HG03280 (cell line): Measurements from ENCODE around the gene ZBTB20.

Source experiments
- ATAC-seq: cut with Tn5 transposase; IDR thresholded peaks from one replicate; pipeline ENCODE4 v1.9.1; 2021; ENCODE audit warnings: mild to moderate bottlenecking, moderate library complexity; ENCODE audit not compliant: unreplicated experiment

Gene ZBTB20

DNA sequence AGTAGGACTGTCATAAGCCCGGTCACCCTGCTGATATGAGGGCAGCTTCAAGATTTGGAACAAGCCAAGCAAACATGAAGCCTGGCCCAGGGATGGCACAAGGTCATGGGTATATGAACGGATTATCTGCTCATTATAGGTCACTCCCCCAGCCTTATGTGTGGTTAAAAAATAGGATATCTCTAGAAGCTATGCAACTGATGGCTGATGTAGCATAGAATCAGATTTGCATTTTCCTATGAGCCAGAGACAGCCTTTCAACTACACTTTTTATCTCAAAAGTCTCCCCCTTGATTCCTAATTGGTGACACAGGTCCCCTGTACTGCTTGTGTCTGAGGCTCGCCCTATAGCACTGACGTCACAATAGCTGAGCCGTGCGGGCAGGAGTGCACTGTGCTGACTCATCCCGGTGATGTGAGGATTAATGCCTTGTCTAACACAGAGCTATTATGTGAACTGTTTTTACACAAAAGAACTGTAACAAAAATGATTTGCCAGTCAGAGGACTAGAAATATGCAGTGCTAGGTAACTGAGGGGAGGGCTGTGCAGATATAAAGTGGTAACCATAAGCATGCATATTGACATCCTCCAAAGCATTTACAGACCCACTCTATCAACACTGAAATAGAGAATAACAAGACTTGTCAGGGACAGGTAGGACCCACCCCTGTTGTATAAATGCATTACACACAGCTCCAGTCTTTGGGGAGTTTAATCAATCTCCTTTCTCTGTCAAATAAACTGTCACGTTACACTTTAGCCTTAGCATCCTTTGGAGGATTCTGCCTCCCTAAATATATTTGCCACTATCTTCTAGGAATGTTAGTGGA lies 648.3 kb downstream of the ZBTB20 start:
- no peak for ATAC-seq

DNA sequence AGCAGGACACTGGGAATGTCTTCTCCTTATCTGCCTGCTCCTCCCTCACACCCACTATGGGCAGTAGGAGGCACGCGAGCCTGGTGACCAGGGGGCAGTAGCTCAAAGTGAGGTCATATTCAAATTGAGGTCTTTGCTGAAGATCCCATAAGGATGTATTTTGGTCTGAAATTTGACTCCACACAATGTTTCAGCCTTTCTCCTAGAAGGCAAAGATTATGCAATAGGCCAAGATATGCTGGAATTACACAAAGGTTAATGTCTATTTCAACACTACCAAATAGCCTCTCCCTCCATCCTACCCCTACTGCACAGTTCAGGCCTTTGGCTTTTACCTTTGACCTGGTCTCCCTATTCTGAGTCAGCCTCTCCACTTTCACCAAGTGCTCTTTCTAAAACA lies 650.2 kb downstream of the ZBTB20 start:
- ATAC-seq = no peak

DNA sequence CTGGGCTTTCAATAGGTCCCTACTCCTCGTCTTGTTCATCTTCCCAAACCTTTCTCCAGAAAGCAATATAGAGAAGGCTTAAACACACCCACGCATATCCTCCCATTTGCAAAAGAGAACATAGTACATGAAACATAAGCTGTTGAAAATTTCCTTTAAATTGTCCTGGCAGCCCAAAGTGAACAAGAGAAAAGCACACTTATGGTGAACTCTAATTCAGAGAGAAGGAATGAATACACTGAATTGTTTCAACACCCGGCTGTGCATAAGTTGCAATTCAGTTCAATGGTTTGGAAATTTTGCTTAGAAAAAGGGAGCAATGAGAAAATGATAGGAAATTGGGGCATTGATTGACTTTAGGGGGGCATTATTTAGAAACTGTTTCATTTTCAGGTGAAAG lies 650.6 kb downstream of the ZBTB20 start:
- no peak for ATAC-seq

GRCh38 chr3:114496021-114496434 lies 651.1 kb downstream of the ZBTB20 start:
- ATAC-seq = no peak

DNA sequence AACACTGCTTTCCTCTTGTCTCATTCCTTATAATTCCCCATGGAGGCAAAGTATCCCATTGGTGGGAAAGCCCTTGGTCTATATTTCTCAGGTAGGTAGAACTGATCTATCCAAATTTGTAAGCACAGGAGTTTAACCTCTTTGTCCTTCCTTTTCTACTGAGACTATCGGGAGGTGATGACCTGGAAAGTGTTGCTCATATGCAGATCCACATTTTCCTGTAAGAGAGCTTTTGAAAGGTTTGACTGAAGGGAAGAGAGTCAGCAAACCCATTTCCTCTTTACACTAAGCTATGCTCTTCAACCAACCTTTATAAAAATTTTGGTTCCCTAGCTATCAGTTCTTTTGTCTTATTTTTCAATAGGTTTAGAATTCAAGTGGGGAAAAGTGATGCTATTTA lies 652.6 kb downstream of the ZBTB20 start:
- ATAC-seq = no peak

DNA sequence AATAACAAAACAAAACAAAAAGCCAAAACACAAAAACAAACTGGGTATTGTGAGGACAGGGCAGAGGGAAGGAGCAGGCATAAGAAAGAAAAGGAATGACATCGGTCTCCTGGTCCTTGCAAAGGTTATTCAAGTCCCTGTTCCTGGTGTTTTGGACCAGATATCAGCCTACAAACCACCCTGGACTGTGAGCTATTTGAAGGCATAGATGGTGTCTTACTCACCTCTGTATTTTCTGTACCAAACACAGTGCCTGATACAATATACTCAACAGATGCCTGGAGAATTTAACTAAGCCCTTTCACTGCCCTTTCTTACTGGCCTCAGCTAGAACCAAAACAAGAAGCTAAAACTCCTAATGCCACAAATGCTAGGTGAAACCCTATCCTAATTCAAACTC lies 656.3 kb downstream of the ZBTB20 start:
- ATAC-seq = no peak

- ATAC-seq = no peak
Measured at GRCh38 chr3:114487502-114487901, 659.6 kb downstream of the ZBTB20 start.

GRCh38 chr3:114484919-114485318 lies 662.2 kb downstream of the ZBTB20 start:
- no peak for ATAC-seq

DNA sequence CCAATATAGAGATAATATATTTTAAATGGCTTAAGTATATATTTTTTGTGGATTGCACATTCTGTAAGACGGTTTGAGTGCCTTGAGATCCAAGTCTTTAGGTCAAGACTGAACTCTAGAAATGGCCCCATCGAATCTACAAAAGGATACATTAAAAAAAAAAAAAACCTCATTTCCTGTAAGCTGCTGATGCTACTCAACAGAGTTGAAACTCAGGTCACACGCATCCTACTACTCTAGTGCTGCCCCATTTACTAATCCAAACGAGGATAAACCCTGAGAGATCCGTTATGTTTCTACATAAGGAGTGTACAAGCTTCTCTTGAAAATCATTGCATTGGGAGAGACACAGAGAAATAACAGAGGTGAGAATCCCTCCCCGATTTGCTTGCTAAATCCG lies 666.0 kb downstream of the ZBTB20 start:
- no peak for ATAC-seq

DNA sequence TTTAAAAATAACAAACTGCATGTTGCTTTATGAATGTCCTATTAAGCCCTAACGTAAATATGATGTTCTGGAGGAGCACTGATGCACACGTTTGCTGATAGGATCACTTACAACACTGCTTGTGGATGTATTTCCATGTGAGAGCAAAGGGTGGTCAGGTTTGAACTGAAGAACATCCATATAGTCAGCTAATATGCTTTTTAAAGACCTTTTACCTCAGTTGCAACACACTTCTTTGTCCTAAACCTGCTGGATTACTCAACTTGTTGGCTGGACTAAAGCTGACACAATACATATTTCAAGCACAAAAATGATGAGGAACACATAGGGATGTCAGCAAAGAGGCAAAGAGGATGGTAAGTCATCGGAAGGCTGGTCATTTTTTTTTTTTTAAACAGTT lies 666.6 kb downstream of the ZBTB20 start:
- ATAC-seq = no peak

GRCh38 chr3:114478801-114479200 lies 668.3 kb downstream of the ZBTB20 start:
- ATAC-seq = no peak

- ATAC-seq = no peak
Measured at GRCh38 chr3:114476511-114476910, 670.6 kb downstream of the ZBTB20 start.

DNA sequence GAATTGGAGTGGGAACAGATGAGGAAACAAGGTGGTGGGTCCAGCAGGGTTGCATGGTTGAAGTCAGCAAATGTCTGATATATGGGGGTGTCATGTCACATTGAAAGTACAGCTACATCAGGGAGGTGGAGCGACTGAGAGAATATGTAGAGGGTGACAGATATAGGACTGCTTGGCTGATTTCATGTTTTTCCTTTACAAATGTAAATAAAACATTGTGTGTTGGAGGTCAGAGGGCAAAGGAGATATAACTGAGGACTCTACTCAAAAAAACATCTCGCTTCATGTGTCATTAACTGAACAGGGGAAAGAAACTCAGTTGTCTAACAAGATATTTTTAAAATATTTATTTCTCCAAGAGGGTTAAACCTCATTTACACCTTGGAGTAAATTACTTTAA lies 675.6 kb downstream of the ZBTB20 start:
- ATAC-seq = no peak

- no peak for ATAC-seq
Measured at GRCh38 chr3:114469070-114469469, 678.0 kb downstream of the ZBTB20 start.

GRCh38 chr3:114466816-114467215 lies 680.3 kb downstream of the ZBTB20 start:
- ATAC-seq = no peak

- no peak for ATAC-seq
Measured at GRCh38 chr3:114466251-114466650, 680.8 kb downstream of the ZBTB20 start.

DNA sequence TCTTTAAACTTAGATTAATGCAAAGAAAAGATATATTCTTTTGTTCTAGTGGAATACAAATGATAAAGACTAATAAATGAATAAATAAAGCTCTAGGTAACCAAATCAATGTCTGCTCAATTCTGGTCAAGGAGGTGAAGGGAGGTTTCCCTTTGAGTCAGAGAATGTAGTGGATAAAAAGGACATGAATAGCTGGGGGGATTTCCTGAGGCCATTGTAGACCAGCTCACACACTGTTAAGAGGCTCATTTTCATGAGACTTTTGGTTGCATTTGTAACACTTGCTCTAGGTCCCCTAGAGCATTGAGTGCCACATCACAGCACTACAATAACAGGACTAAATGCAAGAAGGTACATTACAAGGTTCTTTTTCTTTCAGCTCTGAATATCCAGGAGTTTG lies 682.5 kb downstream of the ZBTB20 start:
- ATAC-seq = peak; percentile 83

- no peak for ATAC-seq
Measured at GRCh38 chr3:114462750-114463149, 684.3 kb downstream of the ZBTB20 start.

DNA sequence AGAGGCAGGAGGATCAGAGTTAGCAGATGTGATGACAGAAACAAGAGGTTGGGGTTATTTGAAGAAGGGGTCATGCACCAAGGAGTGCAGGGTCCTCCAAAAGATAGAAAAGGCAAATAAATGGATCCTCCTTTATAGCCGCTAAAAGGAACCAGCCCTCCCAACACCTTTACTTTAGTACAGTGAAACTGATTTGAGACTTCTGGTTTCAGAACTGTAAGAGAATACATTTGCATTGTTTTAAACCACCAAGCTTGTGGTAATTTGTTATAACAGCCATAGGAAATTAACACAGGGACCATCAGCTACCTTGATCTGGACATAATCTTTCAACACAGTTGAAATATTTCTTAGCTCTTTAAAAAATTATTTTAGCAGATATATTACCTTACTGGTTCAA lies 686.6 kb downstream of the ZBTB20 start:
- ATAC-seq = no peak

DNA sequence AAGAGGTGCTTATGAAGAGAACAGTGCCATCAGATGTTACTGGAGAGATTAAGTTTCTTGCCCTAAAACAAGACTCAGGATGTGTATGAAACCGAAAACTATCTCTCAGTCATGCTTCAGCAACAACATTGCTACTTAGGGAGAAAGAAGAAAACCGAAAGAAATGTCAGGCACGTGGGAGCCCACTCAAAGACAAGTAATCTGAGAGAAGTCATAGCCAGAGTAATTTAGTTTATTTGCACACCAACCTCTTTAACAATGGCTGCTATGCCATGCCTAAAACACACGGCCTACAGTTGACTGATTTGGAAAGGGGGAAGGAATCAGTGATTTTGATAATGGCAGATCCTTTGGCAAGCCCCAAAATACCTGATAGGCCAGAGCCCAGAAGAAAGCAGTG lies 690.3 kb downstream of the ZBTB20 start:
- peak; percentile 77 for ATAC-seq

- no peak for ATAC-seq
Measured at GRCh38 chr3:114455432-114455831, 691.7 kb downstream of the ZBTB20 start.

- ATAC-seq = no peak
Measured at GRCh38 chr3:114454551-114455251, 692.4 kb downstream of the ZBTB20 start.
